ENCODE results near the gene MEDAG.

The MEDAG gene

DNA sequence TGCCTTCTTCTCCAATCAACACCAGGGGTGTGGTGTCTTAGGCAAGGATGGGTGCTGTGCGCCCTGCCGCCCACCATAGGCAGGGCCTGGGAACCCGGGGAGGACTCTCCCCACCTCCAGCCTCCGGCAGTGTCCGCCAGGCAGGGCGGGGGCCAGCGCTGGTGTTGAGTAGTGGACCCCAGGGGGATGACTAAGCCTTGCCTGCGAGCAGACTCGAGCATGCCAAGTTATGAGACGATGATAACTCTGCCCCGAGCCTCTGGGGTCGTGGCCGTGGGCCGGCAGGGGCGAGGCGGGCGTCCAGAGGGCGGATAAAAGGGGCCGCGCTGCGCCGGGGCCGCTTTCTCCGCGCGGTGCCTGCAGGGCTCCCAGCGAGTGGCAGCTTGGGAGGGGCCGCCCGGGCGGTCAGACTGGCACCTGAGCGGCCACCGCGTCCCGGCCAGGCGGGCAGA is at the start of gene MEDAG:
Gene MEDAG (plus strand): TSS at position 340 of the 452 bp plus-strand sequence. CDS start 245 bp downstream, outside the sequence.
- DNase-seq (ENCODE audit: low read depth in 2 of 2), result no peak

DNA sequence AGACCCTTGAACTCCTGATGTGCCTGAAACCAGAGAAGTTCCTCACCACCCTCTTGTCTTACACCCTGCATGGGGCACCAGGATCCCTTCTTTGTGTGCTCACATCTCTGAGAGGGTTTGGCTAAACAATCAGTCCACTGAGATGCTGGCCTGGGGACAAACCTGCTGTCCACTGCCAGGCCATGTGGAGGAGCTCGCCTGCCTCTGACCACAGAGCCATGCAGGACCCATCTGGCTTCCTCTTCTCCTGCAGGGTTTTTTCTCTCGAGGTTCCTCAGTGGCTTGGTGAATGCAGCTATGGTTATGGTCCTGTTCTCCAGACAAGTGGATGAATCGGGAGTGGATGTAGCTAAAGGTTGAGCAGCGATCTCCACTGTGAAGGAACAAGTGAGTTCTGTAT is 49.1 kb upstream of the MEDAG start:
- DNase-seq (ENCODE audit: low read depth in 2 of 2), result no peak

DNA sequence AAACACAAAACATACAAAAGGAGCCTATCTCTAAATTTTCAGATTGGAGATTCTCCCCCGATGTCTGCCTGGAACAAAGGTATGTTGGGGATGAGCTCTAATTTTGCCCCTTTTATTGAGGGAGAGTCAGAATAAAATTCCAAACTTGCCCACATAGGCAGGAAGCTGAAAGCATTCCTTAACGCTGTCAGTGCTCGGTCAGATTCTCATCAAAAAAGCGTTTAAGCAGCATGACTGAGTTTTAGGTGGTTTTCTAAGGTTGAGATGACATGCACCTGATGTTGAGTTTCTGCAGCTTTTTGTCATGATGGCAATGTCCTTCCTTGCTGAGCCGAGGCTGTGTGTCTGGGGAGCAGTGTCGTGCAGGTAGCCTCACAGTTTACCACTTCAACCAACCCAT is 48.4 kb upstream of the MEDAG start:
- DNase-seq (ENCODE audit: low read depth in 2 of 2), result no peak

DNA sequence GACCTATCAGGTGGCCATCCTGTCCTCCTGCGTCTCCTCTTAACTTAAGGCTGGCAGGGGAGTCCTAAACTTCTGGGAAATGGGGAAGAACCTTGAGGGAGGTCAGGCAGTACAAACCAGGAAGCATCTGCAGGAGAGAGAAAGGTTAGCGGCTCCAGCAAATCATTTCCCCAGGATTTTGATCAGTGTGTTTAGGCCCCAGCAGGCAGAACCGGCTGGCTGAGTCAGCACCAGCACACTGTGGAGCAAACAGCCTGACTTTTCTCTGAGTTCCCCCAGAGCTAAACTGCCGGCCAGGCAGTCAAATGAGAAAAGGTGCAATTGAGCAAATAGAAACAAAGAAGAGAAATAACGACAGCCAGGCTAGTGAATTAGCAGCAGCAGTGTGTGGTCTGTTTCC is 46.7 kb upstream of the MEDAG start:
- DNase-seq (ENCODE audit: low read depth in 2 of 2), result no peak

DNA sequence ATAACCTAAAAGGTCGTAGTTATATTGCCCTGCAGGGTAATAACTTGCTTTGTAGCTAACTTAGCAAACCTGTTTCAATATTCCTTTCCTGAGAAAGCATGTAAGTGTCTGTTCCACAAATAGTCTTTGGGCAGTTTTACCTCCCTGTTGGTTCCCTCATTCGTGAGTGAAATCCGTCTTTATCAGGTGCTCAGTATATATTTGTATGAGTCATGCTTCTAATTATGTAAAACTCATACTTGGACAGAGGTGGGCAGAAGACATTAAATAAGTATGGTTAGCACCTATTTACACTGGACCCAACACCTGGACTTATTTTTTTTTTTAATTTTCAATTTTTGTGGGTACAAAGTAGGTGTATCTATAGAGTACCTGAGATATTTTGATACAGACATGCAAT is 44.9 kb upstream of the MEDAG start:
- DNase-seq (ENCODE audit: low read depth in 2 of 2), result no peak

DNA sequence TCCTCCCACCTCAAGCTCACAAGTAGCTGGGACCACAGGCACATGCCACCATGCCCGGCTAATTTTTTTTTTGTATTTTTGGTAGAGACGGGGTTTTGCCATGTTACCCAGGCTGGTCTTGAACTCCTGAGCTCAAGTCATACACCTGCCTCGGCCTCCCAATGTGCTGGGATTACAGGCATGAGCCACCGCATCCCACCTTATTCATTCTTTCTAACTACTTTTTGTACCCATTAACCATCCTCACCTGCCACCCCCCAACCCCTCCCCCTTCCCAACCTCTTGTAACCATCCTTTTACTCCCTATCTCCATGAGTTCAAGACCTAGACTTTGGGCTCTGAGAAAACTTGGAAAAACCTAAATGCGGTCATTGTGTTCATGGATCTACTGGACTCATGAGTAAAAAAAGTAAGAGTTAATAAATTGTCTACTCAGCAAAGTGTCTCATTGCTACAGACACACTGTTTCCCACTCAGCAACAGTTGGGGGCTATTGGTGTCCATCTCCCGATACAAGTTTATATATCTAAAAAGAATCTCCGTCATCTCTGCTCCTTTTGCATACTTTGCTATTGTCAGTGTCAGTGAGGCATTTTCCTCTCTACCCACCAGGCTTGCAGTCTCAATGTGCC is 44.1 kb upstream of the MEDAG start:
- DNase-seq (ENCODE audit: low read depth in 2 of 2), result no peak

DNA sequence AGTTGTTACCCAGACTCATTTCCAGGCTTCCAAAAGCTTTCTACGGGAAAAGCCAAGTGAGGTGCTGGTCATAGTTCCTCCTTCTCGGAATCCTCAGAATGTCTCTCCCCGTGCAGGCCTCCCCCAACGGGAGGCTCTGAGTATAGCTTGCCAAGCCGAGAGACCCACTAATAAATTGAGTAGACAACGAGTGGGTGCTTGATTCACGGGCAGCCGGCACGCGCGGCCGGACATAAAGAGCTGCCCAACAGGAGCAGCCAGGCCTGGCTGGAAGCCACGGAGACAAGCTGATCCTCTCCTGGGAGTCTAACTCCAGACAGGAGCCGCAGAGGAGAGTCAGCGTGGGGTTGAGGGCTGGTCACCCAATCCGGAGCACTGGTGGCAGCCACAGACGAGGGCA is 43.4 kb upstream of the MEDAG start:
- no peak for DNase-seq (ENCODE audit: low read depth in 2 of 2)

DNA sequence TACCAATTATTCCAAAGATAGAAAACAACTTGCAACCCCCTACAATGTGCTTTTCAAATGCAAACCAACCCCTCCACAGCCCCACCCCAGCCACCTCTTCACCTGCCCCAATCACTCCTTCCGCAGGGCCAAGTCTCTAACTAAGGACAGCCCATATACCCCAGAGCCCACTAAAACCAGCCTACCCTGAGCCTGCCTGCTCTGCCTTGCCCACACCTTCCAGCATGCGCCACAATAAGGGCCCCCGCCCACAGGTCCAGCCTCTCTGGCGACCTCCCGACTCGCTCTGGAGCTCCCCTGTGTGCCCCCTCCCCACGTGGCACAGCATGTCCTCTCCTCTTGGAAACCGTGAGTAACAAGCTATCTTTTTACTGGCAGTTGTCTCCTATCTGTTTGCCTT is 42.8 kb upstream of the MEDAG start:
- no peak for DNase-seq (ENCODE audit: low read depth in 2 of 2)

DNA sequence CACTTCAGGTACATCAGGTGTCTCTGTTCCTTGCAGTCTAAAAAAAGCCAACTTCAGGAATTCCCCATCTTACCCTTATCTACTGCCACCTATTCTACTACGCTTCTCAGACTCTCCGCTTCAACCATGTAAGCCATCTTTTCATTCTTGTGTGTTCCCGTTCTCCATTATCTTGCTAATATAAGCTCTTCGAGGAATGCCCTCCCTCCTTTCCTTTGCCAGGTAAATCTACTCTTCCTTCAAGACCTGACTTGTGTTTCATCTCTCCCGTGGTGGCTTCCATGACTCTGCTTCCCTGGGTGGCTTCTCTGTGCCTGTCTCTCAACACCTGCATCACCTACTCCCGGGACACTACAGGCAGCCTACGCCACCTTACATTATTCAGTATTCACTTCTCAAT is 42.3 kb upstream of the MEDAG start:
- no peak for DNase-seq (ENCODE audit: low read depth in 2 of 2)

DNA sequence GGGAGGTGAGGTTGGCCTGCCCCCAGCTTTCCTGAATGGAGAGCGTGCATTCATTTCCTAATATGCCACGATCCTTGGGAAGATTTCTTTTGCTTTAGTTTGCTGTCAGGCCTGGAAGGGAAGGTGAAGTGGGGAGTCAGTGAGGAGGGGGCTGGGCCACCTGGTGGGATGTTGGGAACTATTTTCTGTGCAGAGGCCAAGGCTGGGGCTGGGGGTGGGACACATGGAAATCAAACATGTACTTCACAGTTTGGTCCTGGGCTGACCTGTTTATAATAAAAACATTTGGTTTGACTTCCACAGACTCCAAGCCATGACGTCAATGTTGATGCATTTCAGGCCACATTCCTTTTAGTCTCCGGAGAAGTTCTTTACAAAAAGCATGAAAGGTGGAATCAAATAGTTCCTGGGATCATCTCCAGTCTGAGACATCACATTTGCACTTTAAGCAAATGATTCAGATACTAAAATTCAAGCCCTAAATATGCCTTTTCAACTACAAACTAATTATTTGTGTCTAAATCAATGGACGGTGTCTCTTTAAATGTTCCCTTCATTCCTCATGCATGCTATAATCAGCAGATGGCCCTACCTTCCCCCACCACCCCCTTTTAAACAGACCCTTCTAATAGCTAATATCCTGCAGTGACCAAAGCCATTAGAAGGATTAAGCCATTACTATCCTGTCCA is 41.5 kb upstream of the MEDAG start:
- DNase-seq (ENCODE audit: low read depth in 2 of 2), result no peak

DNA sequence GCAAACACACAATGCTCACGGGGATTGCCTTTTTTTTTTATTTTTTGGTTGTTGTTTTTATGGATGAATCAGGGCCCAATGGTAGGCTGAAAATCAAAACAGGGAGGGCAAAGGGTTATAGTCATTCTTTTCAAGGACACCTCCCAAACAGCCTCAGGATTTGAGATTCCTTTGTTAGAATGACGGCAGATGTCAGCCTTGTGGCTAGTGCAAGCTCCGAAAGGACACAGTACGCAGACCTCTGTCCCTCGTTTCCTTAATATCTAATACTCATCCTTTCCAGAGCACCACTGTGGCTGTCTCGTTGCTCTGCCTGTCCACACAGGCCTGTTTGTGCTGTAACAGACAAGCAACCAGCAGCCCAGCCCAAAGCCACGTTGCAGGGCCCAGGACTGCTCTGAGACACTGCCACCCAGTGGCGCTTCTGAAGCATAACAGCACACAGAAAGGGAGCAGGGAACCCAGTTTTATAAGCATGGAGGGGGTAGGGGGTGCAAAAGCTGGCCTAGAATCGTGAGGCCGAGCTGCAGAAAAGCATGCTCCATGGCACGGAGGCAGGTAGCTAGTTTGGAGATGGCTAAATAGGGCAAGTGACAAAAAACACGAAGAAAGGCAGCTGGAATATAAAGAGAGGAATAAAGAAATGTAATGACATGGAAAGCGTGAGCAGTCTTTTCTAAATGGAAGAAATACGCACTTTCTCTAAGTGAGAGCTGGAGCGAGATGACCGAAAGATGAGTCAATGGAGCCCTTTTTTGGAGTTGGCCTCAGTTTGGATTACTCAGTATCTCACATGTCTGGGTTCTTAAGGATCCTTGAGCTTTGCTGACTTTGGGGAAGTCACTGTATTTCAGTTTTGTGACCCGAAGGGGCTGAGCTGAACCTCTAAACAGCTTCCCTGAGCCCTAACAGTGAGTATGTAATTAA is 40.7 kb upstream of the MEDAG start:
- peak; percentile 20 to 30 for DNase-seq (ENCODE audit: low read depth in 2 of 2)

DNA sequence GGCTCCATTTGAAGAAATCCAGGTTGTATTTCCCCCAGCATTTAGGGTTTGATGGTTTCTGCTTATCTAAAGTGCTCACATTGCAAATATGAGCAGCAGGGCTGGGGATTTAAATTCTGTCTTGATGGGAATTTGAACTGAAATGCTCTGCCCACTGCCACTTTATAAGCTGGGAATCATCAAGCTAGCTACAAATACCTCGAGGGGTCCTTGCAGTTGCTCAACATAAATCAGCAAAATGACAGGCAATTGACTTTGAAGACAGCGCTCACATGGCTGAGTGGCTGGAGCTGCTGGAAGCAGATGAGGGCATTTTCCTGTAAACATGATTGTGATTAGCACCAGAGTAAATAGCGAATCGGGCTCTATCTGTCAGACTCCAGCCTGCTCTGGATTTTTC is 39.4 kb upstream of the MEDAG start:
- no peak for DNase-seq (ENCODE audit: low read depth in 2 of 2)

DNA sequence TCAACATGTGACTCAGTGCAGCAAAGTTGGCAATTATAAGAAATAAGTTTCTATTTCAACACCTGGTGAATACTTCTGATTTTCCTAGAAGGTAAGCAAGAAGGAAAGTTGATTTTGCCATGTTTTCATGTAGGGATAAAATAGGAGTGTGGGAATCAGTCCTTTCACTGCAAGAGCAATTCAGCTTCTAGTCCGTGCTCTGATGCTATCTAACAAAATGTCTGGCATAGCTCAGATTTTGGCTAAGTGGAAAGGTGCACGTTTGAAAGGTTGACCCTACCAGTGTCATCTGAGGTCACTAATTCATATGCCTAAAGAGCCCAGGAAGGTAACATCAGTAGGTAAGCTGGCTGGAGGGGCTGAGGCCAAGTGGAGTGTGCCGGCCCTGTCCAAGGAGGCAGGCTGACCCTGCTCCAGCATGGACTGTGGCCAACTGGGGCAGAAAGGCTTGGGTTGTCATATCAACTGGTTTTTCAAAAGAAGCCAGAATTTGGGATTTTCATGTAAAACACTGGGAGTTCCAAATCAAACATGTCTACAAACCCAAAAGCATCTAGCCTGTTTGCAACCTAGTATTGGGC is 38.9 kb upstream of the MEDAG start:
- no peak for DNase-seq (ENCODE audit: low read depth in 2 of 2)

DNA sequence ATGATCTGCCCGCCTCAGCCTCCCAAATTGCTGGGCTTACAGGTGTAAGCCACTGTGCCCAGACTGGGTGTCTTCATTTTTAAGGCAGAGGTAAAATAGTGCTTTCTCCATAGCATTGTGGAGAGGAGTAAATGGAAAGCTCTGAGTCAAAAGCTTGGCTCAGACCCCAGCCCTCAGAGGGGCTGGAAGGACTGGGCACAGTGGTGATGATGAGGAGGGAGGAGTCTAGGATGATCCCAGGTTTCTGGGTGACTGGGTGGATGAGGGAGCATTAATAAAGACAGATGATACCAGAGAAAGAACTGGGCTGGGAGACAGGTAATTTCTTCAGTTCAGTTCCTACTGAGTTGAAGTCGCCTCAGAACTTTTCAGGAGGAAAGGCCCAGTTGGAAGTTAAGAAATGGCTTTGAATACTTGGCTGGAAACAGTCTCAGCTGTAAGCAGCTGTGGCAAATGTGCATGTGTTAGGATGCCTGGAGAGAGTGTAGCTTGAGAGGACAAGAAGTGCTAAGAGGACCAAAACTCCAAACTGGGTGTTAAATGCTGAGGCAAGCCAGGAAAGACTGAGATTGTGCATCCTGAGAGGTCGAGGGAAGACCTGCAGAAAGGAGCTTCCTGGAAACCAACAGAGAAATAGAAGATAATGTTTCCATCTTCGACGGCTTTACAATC is 37.1 kb upstream of the MEDAG start:
- no peak for DNase-seq (ENCODE audit: low read depth in 2 of 2)

DNA sequence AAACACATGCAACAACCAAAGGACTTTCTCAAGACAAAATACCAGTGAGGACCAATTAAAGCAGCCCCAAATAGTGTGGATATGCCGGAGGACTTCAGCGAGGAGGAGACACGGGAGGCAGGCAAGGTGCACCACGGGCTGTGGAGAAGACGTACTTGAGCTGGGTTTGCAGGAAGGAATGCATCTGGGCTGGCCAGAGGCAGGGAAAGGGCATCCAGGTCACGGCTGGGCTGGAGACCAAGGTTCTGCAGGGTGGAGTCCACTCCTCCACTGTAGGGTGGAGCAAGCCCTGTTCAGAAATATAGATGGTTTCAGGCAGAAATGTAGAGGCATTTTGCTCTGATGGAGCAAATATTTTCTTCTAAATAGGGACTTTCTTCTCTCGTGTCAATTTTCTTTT is 36.6 kb upstream of the MEDAG start:
- no peak for DNase-seq (ENCODE audit: low read depth in 2 of 2)

DNA sequence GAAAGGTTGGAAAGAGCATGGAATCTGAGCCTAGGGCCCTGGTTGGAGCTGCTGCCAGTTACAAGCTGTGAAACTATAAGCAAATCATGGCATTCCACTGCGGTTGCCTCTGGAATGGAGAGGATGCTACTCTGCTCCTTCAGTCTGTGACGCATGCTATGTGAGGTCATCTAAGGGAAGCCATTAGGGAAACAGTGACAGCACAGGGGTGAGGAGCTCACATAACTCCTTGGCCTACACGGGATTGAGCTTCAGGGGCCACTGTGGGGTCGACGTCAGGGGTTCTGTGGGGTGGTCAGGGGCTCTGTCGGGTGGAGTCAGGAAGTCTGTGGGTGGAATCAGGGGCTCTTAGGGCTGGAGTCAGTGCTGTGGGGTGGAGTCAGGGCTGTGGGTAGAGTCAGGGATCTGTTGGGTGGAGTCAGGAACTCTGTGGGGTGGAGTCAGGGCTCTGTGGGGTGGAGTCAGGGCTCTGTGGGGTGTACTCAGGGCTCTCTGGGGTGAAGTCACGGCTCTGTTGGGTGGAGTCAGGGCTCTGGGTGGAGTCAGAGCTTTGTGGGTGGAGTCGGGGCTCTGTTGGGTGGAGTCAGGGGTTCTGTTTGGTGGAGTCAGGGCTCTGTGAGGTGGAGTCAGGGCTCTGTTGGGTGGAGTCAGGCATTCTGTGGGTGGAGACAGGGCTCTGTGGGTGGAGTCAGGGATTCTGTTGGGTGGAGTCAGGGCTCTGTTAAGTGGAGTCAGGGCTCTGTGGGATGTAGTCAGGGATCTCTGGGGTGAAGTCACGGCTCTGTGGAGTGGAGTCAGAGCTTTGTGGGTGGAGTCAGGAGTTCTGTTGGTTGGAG is 35.8 kb upstream of the MEDAG start:
- DNase-seq (ENCODE audit: low read depth in 2 of 2), result peak in 1 of 2 donors; percentile 32

DNA sequence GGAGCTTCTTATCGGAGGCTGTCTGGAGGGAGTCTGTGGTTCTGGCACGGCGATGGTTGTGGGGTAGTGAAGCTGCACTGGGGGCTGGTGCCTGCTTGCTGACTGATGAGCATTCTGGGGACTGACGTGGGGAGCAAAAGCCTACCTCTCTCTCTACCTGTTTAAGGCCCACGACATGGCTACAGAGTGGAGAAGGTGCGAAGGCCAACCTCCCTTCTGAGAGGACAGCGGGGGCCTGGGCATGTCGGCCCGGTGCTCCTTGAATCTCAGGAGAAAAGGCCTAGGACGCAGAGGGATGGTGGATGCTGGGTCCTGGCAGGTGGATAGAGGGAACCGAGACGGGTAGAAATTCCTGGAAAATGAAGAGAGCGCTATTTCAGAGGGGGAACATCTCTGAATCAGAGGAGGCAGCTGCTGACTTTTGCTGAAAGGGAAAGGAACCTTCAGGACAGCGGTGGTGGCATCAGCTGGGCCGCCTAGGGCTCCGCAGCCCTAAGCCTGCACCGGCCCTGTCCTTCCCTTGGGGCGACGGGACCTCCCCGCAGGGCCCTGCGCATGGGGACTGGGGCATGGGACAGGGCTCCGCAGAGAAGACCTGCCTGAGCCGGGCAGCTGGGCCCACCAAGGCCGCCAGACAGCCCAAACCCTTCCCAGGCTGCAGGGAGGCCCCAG is 35.0 kb upstream of the MEDAG start:
- no peak for DNase-seq (ENCODE audit: low read depth in 2 of 2)

DNA sequence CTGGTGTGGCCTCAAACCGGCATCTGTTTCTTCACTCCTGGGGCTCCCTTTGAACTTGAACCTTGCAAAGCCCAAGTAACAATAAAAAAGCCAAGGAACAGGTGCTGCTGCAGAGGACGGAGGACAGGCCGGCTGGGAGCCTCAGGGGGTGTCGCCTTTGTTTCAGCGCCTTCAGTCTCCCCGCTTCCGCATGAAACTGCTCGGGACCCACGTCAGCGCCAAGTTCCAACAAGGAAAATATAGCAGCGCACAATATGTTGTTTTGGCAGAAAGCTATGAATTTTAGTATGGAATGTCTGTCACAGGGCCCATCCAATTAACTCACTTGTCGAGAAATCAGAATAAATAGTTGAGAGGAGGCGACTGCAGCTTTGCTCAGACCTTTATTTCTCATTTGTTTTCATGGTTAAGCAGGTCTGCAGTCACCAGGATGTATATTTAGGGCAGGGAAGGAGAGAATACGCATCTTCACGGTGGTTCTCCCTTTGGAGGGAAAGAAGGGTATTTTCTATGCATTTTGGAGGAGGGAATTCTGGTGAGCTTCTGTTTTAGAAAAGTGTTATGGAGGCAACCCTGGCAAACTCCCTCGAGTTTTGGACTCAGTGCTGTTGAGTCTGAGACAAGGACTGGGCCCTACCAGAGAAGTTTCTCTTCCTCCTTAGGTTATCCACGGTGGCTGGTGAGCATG is 34.3 kb upstream of the MEDAG start:
- no peak for DNase-seq (ENCODE audit: low read depth in 2 of 2)

DNA sequence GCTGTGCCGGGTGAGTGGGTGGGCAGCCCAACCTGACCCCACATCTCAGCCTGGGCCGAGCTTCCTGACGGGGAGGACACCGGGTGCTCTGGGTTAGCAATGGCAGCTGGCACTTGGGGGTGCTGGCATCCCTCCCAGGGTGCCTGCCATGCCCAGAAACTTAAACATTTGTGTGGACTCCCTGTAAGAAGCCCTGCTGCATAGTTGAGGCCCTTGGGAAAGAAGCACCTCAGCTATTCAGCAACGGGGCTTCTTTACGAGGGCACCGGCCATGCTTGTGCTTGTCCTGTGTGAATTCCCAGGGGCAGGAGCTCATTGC is 33.8 kb upstream of the MEDAG start:
- no peak for DNase-seq (ENCODE audit: low read depth in 2 of 2)
